Uterus (tissue), 2 donors: Measurements from ENCODE around the gene PPWD1.

Source experiments
- CTCF ChIP-seq, 4 experiments: fragments of 200-600 bp in 2 of 4; fragments of 450-650 bp in 2 of 4; sonication (generic) in 2 of 4; IDR thresholded peaks; one replicate each; pipeline ENCODE4 v1.5.1; 2016 to 2019; ENCODE audit warnings: antibody characterized with exemption in 4 of 4, mild to moderate bottlenecking in 2 of 4, moderate library complexity in 1 of 4
- POLR2A ChIP-seq, 2 donors: fragments of 450-650 bp; IDR thresholded peaks; one replicate each; pipeline ENCODE4 v1.6.1; 2016; ENCODE audit warnings: antibody characterized with exemption in 2 of 2, mild to moderate bottlenecking in 1 of 2, moderate library complexity in 1 of 2

GRCh38 chr5:65625743-65626142 lies 62.6 kb downstream of the PPWD1 start:
- TF ChIP-seq CTCF (IDR thresholded peaks at IDR 0.05) (no peak), POLR2A (IDR thresholded peaks at IDR 0.05) (no peak)
